HFFc6 (cell line): ENCODE data around the gene NDRG3. TPM values are rescaled to one million over a fixed set of nuclear protein-coding genes. Genes with fewer than 3 reads are reported as not detected.

Source experiments
- DNase-seq: peaks from one replicate; pipeline ENCODE4 v3.0.0-alpha.2; 2018
- H3K27ac Mint-ChIP-seq: 2 replicates; pipeline ENCODE4 v1.8.0; 2020; ENCODE audit warnings: mild to moderate bottlenecking, mixed read lengths
- H3K27me3 Mint-ChIP-seq: 2 replicates; pipeline ENCODE4 v1.8.0; 2021; ENCODE audit warnings: mild to moderate bottlenecking, moderate library complexity, mixed read lengths; ENCODE audit not compliant: insufficient read depth
- H3K36me3 Mint-ChIP-seq: 2 replicates; pipeline ENCODE4 v1.8.0; 2021; ENCODE audit warnings: low read depth, mixed read lengths
- H3K4me1 Mint-ChIP-seq: 2 replicates; pipeline ENCODE4 v1.8.0; 2020; ENCODE audit warnings: low read depth, mixed read lengths
- H3K4me3 Mint-ChIP-seq: 2 replicates; pipeline ENCODE4 v1.8.0; 2020; ENCODE audit warnings: mild to moderate bottlenecking, moderate library complexity, mixed read lengths
- H3K9me3 Mint-ChIP-seq: 2 replicates; pipeline ENCODE4 v1.8.0; 2020; ENCODE audit warnings: mild to moderate bottlenecking, mixed read lengths
- total RNA-seq, 6 experiments: library from RNA; stranded (reverse); fragmentation: NEBNext Ultra II Directional; extraction: Animal tissue kit (Norgen Biotek cat#: 25700); gene quantifications; 2 replicates in 1 of 6; 3 replicates in 5 of 6; pipeline ENCODE4 v1.2.3, GENCODE V29; 2021
- TF ChIP-seq, protein P1 (sequence below): fragments of 200-600 bp; sonication (generic); IDR thresholded peaks from 2 replicates; pipeline ENCODE4 v1.5.0; 2021; ENCODE audit warnings: antibody characterized with exemption, mild to moderate bottlenecking

NDRG3 gene
- total RNA-seq, 6 experiments from 2014 or later, result 32.8 to 42.3 (median 37.2) TPM

DNA sequence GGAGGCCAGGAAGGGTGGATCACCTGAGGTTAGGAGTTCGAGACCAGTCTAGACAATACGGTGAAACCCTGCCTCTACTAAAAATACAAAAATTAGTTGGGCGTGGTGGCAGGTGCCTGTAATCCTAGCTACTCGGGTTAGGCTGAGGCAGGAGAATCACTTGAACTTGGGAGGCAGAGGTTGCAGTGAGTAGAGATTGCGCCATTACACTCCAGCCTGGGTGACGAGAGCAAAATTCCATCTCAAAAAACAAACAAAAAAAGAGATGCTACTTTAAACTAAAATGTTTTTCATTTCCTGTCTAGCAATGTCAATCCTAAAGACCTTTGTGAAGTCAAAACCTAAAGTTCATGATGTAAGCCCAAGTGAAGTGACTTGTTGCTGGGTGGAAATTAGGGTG, 14.8 kb upstream of the NDRG3 start:
- Mint-ChIP-seq H3K4me3 (no peak overlapping the region), H3K27me3 (no peaks in the 10 kb centered on the region; the same call in none of the 2 replicates), H3K4me1 (peaks cover under 1% of the 10 kb centered on the region; the same call in 1 of the 2 replicates), H3K36me3 (peaks cover 7% of the 10 kb centered on the region), H3K27ac (no peak overlapping the region), H3K9me3 (no peaks in the 10 kb centered on the region)
- TF ChIP-seq, protein P1, sequence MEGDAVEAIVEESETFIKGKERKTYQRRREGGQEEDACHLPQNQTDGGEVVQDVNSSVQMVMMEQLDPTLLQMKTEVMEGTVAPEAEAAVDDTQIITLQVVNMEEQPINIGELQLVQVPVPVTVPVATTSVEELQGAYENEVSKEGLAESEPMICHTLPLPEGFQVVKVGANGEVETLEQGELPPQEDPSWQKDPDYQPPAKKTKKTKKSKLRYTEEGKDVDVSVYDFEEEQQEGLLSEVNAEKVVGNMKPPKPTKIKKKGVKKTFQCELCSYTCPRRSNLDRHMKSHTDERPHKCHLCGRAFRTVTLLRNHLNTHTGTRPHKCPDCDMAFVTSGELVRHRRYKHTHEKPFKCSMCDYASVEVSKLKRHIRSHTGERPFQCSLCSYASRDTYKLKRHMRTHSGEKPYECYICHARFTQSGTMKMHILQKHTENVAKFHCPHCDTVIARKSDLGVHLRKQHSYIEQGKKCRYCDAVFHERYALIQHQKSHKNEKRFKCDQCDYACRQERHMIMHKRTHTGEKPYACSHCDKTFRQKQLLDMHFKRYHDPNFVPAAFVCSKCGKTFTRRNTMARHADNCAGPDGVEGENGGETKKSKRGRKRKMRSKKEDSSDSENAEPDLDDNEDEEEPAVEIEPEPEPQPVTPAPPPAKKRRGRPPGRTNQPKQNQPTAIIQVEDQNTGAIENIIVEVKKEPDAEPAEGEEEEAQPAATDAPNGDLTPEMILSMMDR, result no peak
- no peak for DNase-seq

DNA sequence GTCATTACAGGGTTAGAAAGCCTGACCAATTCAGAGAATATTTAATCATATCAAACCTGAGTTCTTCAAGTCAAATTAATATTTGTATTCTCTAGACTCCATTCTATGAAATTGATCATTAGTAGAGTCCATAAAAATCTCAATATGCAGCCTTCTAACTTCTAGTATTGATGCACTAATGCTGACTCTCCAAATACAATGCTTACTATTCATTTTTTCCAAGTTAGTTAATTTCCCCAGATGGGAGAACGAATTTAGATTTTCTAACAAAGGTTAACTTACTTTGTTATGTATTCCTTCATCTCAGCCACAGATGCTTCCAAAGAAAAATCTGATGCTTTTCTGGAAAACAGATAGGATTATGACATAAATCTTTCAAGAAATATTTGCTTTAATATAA, 12.4 kb upstream of the NDRG3 start:
- no peak overlapping the region for H3K27ac Mint-ChIP-seq
- TF ChIP-seq, protein P1, result no peak

DNA sequence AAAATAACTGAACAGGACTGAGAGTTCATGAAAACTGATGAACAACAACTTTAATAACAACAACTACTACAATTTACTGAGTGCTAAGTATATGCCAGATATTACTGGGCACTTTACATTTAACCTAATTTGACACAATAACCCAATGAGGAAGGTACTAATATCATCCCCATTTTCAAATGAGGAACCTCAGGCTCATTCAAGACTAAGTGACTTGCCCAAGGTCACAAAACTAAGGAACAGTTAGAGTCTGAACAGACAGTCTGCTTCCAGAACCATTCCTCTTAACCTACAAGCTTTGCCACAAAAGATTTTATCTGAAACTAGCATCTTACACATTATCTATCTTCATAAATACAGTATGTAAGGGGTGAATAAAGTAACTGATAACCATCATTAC, 10.6 kb upstream of the NDRG3 start:
- Mint-ChIP-seq H3K4me1 (peaks cover 16% of the 10 kb centered on the region), H3K27me3 (no peaks in the 10 kb centered on the region; the same call in none of the 2 replicates), H3K9me3 (no peaks in the 10 kb centered on the region), H3K36me3 (peaks cover 7% of the 10 kb centered on the region), H3K4me3 (no peak overlapping the region), H3K27ac (no peak overlapping the region)
- TF ChIP-seq, protein P1, result no peak
- no peak for DNase-seq

More for the DNA sequence above, 12.4 kb upstream of the NDRG3 start:
- Mint-ChIP-seq H3K4me3 (no peak overlapping the region), H3K27me3 (no peaks in the 10 kb centered on the region; the same call in none of the 2 replicates), H3K4me1 (peaks cover 16% of the 10 kb centered on the region), H3K36me3 (peaks cover 7% of the 10 kb centered on the region), H3K9me3 (no peaks in the 10 kb centered on the region)
- no peak for DNase-seq

DNA sequence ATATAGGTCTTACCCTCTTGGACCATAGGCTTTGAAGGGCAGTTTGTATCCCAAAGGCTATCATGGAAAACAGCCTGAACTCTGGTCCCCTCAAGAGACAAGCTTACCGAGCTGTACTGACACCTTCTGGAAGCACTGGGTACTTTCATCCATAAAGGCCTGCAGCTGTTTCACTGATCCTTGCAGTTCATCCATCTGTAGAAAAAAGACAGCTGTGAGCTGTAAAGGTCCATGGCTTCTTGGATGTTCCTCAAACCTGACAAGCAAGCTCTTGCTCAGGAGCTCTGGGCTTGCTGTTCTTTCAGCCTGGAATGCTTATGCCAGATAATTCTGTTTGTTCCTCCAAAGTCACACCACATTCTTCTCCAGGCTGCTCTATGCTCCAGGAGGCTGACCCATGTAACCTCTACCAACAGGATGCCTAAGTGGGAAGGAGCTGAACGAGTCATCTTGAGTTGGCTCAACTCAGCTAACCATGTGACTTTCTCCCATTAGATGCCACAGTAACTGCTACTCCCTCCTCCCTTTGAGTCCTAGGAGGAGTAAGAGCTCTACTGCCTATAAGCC, 8.8 kb upstream of the NDRG3 start:
- H3K4me3 Mint-ChIP-seq, result no peak overlapping the region; the same call in 1 of the 2 replicates
- no peaks in the 10 kb centered on the region; the same call in 1 of the 2 replicates for H3K27me3 Mint-ChIP-seq
- peak; percentile 77 for DNase-seq
- peaks cover 16% of the 10 kb centered on the region for H3K4me1 Mint-ChIP-seq
- no peaks in the 10 kb centered on the region for H3K9me3 Mint-ChIP-seq
- TF ChIP-seq, protein P1, result peak; percentile 85
- peak overlapping the region; percentile 73 for H3K27ac Mint-ChIP-seq
- peaks cover 10% of the 10 kb centered on the region for H3K36me3 Mint-ChIP-seq

DNA sequence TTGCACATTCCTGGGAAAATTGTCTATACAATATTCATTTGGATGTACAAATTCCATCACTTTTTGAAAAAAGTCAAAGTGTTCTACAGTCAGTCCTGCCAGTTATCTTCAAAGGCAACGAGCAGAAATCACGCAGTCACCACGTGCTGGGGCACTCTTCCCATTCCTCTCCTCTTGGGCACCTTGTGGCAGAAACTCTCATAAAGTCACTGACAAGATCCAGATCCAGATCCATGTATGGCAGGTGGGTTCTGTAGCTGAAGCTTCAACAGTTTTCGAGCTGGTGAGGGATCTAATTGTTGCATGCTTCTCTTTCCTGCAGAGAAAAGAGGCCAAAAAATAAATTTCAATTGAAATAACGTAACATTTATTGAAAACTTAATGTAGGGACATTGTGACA, 6.7 kb upstream of the NDRG3 start:
- Mint-ChIP-seq H3K27ac (no peak overlapping the region), H3K4me1 (peaks cover 16% of the 10 kb centered on the region), H3K4me3 (no peak overlapping the region), H3K27me3 (no peaks in the 10 kb centered on the region; the same call in 1 of the 2 replicates), H3K36me3 (peaks cover 7% of the 10 kb centered on the region), H3K9me3 (no peaks in the 10 kb centered on the region)
- TF ChIP-seq, protein P1, result no peak
- DNase-seq, result no peak
